GM18867 (cell line): ENCODE measurements around the gene VAMP5.
"Not testable (repeated sequence)": the region's sequence is repeated elsewhere in the genome, so short reads cannot be mapped to it uniquely, and the experiment has no call there.

ENCODE experiments used
- ATAC-seq: cut with Tn5 transposase; IDR thresholded peaks from one replicate; pipeline ENCODE4 v1.9.1; 2021; ENCODE audit warnings: mild to moderate bottlenecking, moderate library complexity; ENCODE audit not compliant: unreplicated experiment

VAMP5 gene, protein sequence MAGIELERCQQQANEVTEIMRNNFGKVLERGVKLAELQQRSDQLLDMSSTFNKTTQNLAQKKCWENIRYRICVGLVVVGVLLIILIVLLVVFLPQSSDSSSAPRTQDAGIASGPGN

DNA sequence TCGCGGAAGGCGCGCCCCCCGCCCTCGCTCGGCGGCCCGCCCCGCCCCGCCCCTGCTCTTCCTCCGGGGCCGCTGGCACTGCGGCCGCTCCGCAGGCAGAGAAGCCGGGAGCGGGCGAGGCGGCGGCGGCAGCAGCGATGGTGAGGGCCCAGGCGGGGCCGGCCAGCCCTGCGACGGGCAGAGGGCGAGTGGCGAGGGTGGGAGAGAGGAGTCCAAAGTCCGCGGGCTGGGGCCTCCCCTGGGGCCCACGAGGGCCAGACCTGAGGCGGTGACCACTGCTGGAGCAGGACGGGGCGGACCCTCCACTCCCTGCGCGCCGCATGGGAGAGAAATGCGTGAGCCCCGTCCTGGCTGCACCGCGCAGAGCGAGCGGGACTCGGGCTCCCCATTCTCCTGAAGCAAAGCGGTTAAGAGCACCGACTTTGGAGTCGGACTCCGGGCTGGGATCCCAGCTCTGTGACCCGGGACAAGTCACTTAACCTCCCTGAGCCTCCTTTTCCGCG lies at the start of gene VAMP5:
Gene VAMP5 (plus strand): TSS at position 78 of the 503 bp plus-strand sequence. CDS start 60 bp downstream, at position 138.
- peak; percentile 37 for ATAC-seq

- no peak for ATAC-seq
These were observed 49.4 kb upstream of the VAMP5 start for GRCh38 chr2:85534881-85535280.

DNA sequence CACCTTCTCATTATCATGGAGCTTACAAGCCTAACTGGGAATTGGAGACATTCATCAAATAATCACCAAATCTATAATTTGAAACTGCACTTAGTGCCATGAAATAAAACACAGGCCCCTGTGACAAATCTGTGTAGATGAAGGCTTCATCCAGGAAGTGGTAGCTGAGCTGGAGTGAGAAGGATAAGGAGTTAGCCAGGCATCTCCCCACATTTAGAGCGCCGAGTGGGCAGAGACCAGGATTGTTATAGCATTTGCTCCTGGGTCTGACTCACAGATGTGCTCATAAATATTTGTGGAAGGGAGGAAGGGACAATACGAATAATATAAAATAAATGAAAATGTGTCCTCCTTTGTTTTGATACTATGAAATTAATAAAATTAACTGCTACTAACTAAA lies 47.8 kb upstream of the VAMP5 start:
- no peak for ATAC-seq

- no peak for ATAC-seq
These were observed 46.4 kb upstream of the VAMP5 start for GRCh38 chr2:85537600-85538506.

GRCh38 chr2:85538507-85539360 lies 45.5 kb upstream of the VAMP5 start, which contains the start of gene MAT2A:
TSS of gene MAT2A (plus strand) at chr2:85539168. CDS start at chr2:85539288, 120 bp downstream.
- ATAC-seq, result peak; percentile 75

GRCh38 chr2:85539361-85540132 lies 44.7 kb upstream of the VAMP5 start:
- ATAC-seq, result peak; percentile 35

- ATAC-seq, result no peak
These were observed 44.0 kb upstream of the VAMP5 start for GRCh38 chr2:85540133-85540648.

DNA sequence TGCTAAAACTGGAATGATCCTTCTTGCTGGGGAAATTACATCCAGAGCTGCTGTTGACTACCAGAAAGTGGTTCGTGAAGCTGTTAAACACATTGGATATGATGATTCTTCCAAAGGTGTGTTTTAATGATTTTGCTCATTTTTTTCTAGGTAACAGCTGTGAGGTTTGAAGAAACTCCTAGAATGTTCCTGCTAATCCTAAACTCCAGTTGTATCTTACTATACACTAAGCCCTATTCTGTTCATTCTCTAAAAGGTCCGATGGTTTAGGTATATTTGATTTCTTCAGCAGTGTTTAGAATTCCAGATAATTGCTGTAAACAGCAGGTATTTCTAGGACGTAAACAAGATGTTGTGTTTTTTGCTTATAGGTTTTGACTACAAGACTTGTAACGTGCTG lies 43.0 kb upstream of the VAMP5 start:
- ATAC-seq, result no peak

DNA sequence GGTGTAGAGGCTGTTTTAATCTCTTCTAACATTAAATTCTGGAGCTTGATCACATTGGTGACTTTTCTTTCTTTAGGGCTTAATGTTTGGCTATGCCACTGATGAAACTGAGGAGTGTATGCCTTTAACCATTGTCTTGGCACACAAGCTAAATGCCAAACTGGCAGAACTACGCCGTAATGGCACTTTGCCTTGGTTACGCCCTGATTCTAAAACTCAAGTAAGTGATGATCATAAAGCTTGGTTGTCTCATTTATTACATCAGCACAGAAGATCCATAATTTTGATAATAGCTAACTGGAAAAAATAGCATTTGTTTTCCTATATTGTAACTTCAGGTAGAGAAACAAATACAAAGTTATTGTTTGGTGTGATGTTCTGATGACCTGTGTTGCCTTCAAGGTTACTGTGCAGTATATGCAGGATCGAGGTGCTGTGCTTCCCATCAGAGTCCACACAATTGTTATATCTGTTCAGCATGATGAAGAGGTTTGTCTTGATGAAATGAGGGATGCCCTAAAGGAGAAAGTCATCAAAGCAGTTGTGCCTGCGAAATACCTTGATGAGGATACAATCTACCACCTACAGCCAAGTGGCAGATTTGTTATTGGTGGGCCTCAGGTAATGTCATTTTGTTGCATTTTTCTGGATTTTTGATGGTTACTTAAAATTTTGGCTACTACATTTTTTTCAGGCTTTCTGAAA lies 42.3 kb upstream of the VAMP5 start:
- ATAC-seq, result no peak

GRCh38 chr2:85542777-85543176 lies 41.5 kb upstream of the VAMP5 start:
- ATAC-seq, result no peak

- ATAC-seq, result not testable (repeated sequence)
These were observed 40.0 kb upstream of the VAMP5 start for GRCh38 chr2:85544254-85544691.

GRCh38 chr2:85544915-85545779 lies 39.1 kb upstream of the VAMP5 start:
- ATAC-seq, result not testable (repeated sequence)

DNA sequence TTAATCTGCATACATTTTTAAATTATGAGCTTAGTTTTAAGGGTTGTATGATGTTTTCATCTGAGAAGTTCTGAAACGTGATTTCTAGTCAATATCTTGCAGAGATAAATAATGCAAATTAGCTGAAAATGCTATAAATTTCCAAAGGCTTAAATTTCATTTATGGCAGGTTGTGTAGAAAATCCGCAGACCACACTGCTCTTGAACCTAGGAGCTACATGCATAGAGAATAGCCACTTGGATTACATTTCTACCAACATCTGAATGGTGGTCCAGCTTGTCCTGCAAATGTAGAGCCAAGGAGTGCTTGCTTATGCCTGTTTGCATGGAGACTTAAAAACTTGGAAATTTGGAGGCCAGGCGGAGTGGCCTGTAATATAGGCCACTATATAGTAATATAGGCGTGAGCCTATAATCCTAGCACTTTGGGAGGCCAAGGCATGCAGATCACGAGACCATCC lies 38.4 kb upstream of the VAMP5 start:
- no peak for ATAC-seq

DNA sequence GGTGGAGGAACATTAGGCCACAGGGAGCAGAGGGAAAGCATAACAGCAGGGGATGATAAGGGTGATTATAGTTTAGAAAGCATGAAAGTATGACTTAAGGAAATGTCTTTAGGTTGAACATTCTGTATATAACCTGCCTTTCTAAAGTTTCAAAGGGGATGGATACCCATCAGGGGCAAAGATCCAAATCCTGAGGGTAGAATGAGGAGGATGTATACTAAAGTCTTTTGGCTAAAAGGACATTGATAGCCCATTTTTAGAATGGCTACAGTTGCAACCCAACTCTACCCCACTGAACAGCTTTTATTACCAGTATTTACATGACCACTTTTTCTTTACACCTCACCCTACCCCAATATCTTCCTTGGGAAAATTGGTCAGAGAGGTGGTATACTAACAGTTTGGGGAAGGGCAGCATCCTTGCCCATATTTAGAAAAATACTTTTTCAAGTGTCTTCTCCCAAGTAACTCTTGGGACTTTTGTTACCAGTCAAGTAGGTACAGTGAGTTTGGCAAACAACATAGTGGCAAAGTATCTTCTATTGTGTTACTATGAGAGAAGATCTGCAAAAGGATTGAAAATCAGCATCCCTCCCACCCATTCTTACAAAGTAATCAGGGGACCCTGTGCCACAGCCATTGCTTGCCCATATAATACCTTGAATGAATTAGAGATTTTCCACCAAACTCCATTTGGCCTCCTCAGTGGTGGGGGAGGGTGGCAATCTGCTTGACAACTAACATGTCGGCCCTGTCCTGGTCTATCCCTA lies 37.0 kb upstream of the VAMP5 start:
- ATAC-seq, result no peak

DNA sequence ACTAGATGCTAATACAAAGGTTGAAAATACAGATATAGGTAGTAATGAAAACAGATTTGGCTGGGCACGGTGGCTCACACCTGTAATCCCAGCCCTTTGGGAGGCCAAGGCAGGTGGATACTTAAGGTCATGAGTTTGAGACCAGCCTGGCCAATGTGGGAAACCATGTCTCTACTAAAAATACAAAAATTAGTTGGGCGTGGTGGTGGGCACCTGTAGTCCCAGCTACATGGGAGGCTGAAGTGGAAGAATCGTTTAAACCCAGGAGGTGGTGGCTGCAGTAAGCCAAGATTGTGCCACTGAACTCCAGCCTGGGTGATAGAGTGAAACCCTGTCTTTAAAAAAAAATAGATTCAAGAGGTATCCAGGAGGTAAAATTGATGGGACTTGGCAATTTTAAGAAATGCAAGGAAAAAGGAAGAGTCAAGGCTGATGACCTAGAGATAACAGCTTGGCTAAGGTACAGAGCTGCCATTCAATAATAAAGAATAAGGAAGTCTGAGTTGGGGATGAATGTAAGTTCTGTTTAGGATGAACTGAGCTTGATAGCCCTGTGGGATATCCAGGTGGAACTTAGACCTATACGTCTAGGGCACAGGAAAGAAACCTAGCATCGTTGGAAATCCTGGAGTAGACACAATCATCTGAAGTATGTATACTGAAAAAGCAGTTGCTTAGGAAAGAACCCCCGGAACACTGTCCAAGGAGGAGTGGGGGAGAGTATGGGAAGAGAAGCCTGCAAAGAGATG lies 36.2 kb upstream of the VAMP5 start:
- no peak for ATAC-seq

DNA sequence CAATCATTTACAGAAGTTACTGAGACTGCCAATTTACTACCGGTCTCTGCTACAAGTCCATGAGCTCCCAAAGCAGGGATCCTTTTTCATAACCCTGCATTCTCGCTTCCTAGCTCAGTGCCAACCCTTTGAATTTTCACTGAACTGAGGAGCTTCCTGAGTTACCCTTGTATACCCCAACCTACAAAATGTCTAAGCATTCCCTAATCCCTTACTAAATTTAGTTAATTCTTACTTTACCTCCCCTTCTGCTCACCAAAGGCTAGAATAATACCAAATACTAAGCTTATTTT lies 35.7 kb upstream of the VAMP5 start:
- no peak for ATAC-seq

DNA sequence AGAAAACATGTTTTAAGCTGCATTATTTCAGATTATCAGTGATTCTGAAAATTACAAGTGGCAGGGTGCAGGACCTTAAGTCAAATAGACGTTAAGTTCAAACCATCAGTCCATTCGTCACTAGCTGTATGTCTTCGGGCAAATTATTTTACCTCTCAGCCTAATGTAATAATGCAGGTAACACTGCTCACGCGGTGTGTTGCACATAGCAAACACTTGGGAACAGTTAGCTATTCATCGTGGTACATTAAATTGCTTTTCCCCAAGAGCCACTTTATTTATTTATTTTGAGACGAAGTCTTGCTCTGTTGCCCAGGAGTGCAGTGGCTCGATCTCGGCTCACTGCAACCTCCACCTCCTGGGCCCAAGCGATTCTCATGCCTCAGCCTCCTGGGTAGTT lies 35.1 kb upstream of the VAMP5 start:
- ATAC-seq, result no peak
